PFSK-1 (cell line): Measurements from ENCODE around the gene NR4A3.

Source experiments
- FOXP2 ChIP-seq: optimal IDR thresholded peaks from 2 replicates; pipeline ENCODE3; 2011; ENCODE audit warnings: borderline replicate concordance, control low read depth, inconsistent platforms; ENCODE audit not compliant: insufficient read depth; ENCODE audit errors: extremely low read length, extremely low read depth
- POLR2AphosphoS5 ChIP-seq: IDR thresholded peaks from 2 replicates; pipeline ENCODE4 v1.6.1; 2012; ENCODE audit warnings: low read depth, mild to moderate bottlenecking, control low read depth, low read length, moderate library complexity
- REST ChIP-seq, 2 experiments: IDR thresholded peaks; 2 replicates each; pipeline versions ENCODE4 v1.6.1 to v1.8.0; 2011 to 2012; ENCODE audit warnings: low read depth in 2 of 2, low read length in 2 of 2, control low read depth in 1 of 2, inconsistent platforms in 1 of 2, mild to moderate bottlenecking in 1 of 2, moderate library complexity in 1 of 2; ENCODE audit not compliant: insufficient read depth in 1 of 2
- SIN3A ChIP-seq: IDR thresholded peaks from 2 replicates; pipeline ENCODE4 v1.6.1; 2012; ENCODE audit warnings: mild to moderate bottlenecking, low read length, moderate library complexity, borderline replicate concordance; ENCODE audit not compliant: insufficient read depth
- TAF1 ChIP-seq: IDR thresholded peaks from 2 replicates; pipeline ENCODE4 v1.6.1; 2012; ENCODE audit warnings: low read length, control low read depth, borderline replicate concordance; ENCODE audit not compliant: insufficient read depth

- TF ChIP-seq POLR2AphosphoS5, result no peak
- TF ChIP-seq REST (IDR thresholded peaks at IDR 0.05; ENCODE audit: insufficient read depth in 1 of 2, low read depth in 2 of 2, low read length in 2 of 2), result no peak
- TF ChIP-seq TAF1, result no peak
- no peak for TF ChIP-seq FOXP2
- no peak for TF ChIP-seq SIN3A
Observed at GRCh38 chr9:99773468-99774138, 48.1 kb upstream of the NR4A3 start.
